ENCODE results near the gene SLC39A5.
A peak's percentile ranks its signal among the peaks of the same experiment; 100 is the strongest.

GRCh38 chr12:56206452-56207166, 23.2 kb upstream of the SLC39A5 start:
- TF ChIP-seq POLR2A (IDR thresholded peaks at IDR 0.05) (no peak), CTCF (IDR thresholded peaks at IDR 0.05) (peak; percentile 21 to 47 (median 25)), POLR2AphosphoS5 (IDR thresholded peaks at IDR 0.05) (no peak)

All from breast epithelium (tissue), 3 donors.